Fibroblast of upper back skin (primary cell): Measurements from ENCODE around the gene CCS.
"Not testable (repeated sequence)": the region's sequence is repeated elsewhere in the genome, so short reads cannot be mapped to it uniquely, and the experiment has no call there.

Source experiments
- DNase-seq: peaks from one replicate; pipeline ENCODE4 v3.0.0-alpha.2; 2013

Gene CCS

DNA sequence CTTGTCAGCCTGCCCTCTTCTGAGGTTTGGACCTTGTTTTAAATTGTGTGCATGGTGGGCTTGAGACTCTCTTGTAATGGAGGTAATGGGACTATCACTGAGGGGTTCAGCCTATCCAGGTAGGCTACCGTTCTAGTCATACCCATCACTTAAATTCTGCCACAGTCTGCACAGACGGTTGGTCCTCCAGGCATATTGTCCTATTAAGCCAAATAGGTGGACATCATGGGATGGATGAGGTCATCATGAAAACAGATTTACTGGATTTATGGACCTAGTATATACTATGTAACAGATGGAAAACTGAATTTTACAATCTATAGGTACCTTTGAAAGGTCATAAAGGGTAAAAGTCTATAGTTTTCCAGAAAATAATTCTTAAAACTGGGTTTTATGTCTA, 36.4 kb downstream of the CCS start:
- no peak for DNase-seq

DNA sequence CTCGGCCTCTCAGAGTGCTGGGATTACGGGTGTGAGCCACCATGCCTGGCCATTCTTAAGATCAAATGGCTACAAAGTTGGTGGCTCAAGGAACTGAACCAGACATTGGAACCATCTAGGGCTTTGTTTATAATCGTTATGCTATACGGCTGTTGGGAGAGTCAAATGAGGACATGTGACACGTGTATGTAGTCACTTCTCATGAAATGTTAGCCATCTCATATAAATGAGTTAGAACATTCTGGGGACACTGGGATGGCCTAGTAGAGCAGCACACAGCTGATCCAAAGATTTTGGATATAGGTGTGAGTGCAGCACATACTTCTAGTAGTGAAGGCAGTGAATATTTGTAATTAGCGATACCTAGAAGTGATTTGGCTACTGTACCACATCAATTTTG, 38.9 kb downstream of the CCS start:
- no peak for DNase-seq

DNA sequence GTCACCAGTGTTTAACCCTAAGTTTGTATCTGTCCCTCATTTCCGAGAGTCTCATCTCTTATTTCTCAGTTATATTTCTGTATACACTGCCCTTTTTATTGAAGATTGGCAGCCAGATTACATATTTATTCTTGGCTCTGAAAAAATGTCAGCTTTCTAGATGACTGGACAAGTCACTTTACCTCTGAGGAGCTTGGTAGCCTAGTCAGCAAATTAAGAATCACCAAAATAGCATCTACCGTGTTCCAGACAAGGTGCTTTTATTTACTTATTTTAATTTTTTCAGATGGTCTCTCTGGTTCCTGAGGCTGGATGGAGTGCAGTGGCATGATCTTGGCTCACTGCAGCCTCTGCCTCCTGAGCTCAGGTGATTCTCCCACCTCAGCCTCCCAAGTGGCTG, 40.0 kb downstream of the CCS start:
- no peak for DNase-seq

DNA sequence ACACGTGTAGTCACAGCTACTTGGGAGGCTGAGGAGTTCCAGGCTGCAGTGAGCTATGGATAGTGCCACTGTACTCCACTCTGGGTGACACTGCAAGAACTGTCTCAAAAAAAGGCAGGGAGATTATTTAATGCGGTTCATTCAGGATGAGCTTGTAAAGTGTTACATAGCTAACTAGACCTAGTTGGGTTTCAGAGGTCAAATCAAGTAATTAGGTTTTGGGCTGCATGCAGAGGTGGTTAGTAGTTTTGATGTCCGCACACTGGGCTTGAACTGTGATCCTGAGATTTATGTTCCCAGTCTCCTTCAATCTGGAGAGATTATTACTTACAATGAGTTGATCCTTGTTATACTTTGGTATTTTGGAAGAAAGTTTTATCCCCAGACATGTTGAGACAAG, 43.4 kb downstream of the CCS start:
- no peak for DNase-seq

DNA sequence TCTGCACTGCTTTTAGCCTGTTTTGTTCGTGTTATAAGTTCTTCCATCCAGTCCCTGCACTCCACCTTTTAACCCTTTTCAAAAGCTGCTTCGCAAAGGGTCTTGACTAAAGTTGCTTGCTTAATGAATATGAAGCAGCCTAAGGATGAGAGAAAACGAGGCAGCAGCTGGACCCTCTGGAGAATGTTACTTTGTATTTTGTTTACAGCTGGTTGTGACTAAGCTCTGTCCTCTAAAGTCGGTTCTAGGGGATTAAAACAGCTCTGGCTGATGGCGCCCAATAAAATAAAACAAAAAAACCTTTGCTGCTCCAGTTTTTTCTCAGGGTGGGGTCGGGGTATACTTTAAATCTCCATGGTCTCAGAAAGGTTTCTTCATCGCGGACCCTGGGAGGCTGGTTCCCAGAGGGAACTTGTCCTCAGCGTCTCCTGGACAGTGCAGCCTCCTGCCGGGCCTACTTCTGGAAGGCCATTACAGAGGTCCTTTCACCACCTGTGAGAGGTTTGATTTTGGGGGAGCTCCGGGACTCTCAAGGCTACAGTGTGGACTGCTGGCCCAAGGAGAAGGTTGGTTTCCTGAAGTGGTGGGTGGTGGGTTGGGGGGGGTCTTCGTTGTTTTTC, 44.7 kb downstream of the CCS start:
- no peak for DNase-seq

- DNase-seq = peak; percentile 100
Observed at GRCh38 chr11:66638177-66639065, 45.4 kb downstream of the CCS start, which contains the start of gene RBM4. RBM4 (plus strand) TSS chr11:66638703; CDS start chr11:66639712, 1,009 bp downstream.

GRCh38 chr11:66639066-66639813, 46.3 kb downstream of the CCS start:
- DNase-seq = peak; percentile 26

DNA sequence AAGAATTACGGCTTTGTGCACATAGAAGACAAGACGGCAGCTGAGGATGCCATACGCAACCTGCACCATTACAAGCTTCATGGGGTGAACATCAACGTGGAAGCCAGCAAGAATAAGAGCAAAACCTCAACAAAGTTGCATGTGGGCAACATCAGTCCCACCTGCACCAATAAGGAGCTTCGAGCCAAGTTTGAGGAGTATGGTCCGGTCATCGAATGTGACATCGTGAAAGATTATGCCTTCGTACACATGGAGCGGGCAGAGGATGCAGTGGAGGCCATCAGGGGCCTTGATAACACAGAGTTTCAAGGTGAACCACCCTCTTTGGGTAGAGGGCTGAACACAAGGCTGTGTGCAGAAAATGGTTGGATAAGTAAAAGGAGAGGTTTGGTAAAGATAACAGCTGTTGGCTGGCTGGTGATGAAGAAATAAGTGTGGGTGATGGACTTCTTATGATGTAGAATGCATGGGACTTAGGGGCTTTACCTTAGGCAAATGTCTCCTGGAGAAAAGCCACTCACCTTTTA, 46.9 kb downstream of the CCS start:
- DNase-seq = not testable (repeated sequence)

DNA sequence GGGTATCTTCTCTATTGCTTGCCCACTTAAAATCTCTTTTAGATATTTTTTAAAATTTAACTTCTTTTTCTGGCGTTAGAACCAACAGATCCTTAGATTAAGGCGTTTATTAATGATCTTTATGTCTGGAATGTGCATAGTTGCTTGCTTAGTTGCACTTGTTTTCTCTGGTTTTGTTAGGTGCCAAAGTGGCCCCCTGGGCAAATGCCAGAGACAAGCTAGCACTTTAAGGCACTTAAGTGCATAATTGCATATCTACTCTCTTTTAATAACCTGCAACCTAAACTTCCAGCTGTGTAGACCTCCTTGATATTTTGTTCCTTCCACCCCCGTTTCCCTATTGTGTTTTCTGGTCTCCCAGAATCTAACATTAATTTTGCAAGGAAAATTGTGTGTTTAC, 48.8 kb downstream of the CCS start:
- peak; percentile 19 for DNase-seq

GRCh38 chr11:66643745-66644437, 50.9 kb downstream of the CCS start:
- no peak for DNase-seq

DNA sequence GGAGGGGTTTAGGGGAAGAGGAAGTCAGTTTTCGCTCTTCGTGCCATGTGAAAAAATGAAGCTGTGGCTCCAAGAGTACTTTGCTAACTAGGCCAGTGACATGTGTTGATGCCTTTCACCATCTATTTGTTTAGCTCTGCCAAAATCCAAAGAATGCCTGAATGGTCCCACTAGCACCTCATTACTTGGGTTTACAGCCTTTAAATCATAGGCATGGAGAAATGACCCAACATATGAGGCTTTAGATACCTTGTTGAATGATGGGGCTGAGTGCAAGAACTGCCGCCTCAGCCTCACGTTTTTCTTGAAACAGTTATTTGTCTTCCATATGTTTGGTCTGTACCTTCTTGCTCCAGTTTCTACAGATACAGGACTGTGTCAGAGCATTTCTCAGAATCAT, 53.8 kb downstream of the CCS start:
- DNase-seq = no peak

DNA sequence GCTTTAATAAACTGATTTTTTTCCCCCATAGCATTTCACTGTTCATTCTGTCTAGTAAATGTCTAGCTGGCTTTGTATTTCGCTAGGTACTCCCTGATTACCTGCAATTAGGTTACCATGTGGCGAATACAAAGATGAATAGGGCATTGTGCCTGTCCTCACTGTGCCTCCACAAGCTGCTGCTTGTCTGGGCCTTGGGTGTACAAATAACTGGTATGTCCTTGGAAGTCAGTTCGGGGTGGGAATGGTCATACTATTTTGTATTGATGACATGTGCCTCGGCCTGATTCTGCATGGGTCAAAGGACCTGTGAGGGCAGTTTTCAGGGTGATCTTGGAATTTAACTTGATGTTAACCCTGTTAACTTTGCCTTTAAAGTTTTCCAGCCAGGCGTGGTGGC, 56.9 kb downstream of the CCS start:
- no peak for DNase-seq

GRCh38 chr11:66651016-66651415, 58.0 kb downstream of the CCS start:
- peak; percentile 17 for DNase-seq

DNA sequence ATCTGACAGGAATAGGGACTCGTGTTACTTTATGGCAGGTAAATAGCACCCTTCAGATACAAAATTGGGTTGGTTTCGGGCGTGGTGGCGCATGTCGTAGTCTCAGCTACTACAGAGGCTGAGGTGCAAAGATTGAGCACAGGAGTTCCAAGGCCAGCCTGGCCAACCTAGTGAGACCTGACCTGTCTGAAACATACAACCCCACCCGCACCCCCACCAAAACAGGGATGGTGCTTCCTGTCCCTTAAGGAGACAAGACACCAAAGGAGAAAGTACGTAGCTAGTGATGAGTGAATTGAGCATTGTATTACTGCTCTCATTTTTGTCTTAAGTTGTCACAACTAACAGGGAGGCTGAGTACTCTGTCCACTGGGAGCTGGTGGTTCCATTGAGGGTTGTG, 59.7 kb downstream of the CCS start:
- no peak for DNase-seq

- DNase-seq = no peak
Observed at GRCh38 chr11:66653123-66653522, 60.1 kb downstream of the CCS start.
